ENCODE data around the gene ASNSD1.

The ASNSD1 gene

GRCh38 chr2:189661148-189661956 is at the start of gene ASNSD1:
Gene ASNSD1 (plus strand): TSS chr2:189661459. CDS start chr2:189666133, 4,674 bp downstream.
- peak; percentile 99 for DNase-seq (ENCODE audit: low read depth, low spot score)
- peak within 1 kb of the TSS; percentile 97 for H3K9ac ChIP-seq (ENCODE audit: insufficient read length)
- H3K27ac ChIP-seq = peak within 1 kb of the TSS; percentile 52; the same call in 1 of the 2 replicates
- H3K4me3 ChIP-seq = peak within 1 kb of the TSS; percentile 92
- H3K9me3 ChIP-seq (ENCODE audit: low read depth, low read length) = no peaks in the 10 kb centered on the region
- H3K36me3 ChIP-seq (ENCODE audit: insufficient read depth, low read length) = peaks cover 20% of the 10 kb centered on the region
- TF ChIP-seq FOXP2 (optimal IDR thresholded peaks at IDR 0.05; ENCODE audit: control extremely low read depth, extremely low read length, insufficient read depth) (peak; percentile 66), EZH2 (IDR thresholded peaks at IDR 0.05) (no peak), POLR2AphosphoS5 (IDR thresholded peaks at IDR 0.05; ENCODE audit: borderline replicate concordance, low read depth, low read length) (peak; percentile 98)

GRCh38 chr2:189613077-189613636 is 48.1 kb upstream of the ASNSD1 start:
- Histone ChIP-seq H3K27ac (peak overlapping the region; percentile 95), H3K9ac (ENCODE audit: insufficient read length) (peak overlapping the region; percentile 37), H3K9me3 (ENCODE audit: low read depth, low read length) (no peaks in the 10 kb centered on the region), H3K36me3 (ENCODE audit: insufficient read depth, low read length) (no peaks in the 10 kb centered on the region), H3K4me3 (peak overlapping the region; percentile 40)
- no peak for DNase-seq (ENCODE audit: low read depth, low spot score)
- no peak for TF ChIP-seq FOXP2 (optimal IDR thresholded peaks at IDR 0.05; ENCODE audit: control extremely low read depth, extremely low read length, insufficient read depth)
- TF ChIP-seq POLR2AphosphoS5 (IDR thresholded peaks at IDR 0.05; ENCODE audit: borderline replicate concordance, low read depth, low read length) = no peak
- TF ChIP-seq EZH2 (IDR thresholded peaks at IDR 0.05) = no peak

GRCh38 chr2:189613650-189614420 is 47.4 kb upstream of the ASNSD1 start:
- Histone ChIP-seq H3K36me3 (ENCODE audit: insufficient read depth, low read length) (no peaks in the 10 kb centered on the region), H3K9me3 (ENCODE audit: low read depth, low read length) (no peaks in the 10 kb centered on the region), H3K4me3 (peak overlapping the region; percentile 40), H3K27ac (peak overlapping the region; percentile 95), H3K9ac (ENCODE audit: insufficient read length) (peak overlapping the region; percentile 41)
- TF ChIP-seq POLR2AphosphoS5 (IDR thresholded peaks at IDR 0.05; ENCODE audit: borderline replicate concordance, low read depth, low read length) = no peak
- TF ChIP-seq FOXP2 (optimal IDR thresholded peaks at IDR 0.05; ENCODE audit: control extremely low read depth, extremely low read length, insufficient read depth) = no peak
- no peak for TF ChIP-seq EZH2 (IDR thresholded peaks at IDR 0.05)
- peak; percentile 52 for DNase-seq (ENCODE audit: low read depth, low spot score)

- Histone ChIP-seq H3K36me3 (ENCODE audit: insufficient read depth, low read length) (no peaks in the 10 kb centered on the region), H3K4me3 (no peak overlapping the region), H3K9ac (ENCODE audit: insufficient read length) (no peak overlapping the region), H3K27ac (peak overlapping the region; percentile 95; the same call in 1 of the 2 replicates), H3K9me3 (ENCODE audit: low read depth, low read length) (no peaks in the 10 kb centered on the region)
- TF ChIP-seq EZH2 (IDR thresholded peaks at IDR 0.05) (no peak), POLR2AphosphoS5 (IDR thresholded peaks at IDR 0.05; ENCODE audit: borderline replicate concordance, low read depth, low read length) (no peak), FOXP2 (optimal IDR thresholded peaks at IDR 0.05; ENCODE audit: control extremely low read depth, extremely low read length, insufficient read depth) (no peak)
- no peak for DNase-seq (ENCODE audit: low read depth, low spot score)
These were observed 46.7 kb upstream of the ASNSD1 start for GRCh38 chr2:189614585-189614984.

- DNase-seq (ENCODE audit: low read depth, low spot score) = no peak
- TF ChIP-seq POLR2AphosphoS5 (IDR thresholded peaks at IDR 0.05; ENCODE audit: borderline replicate concordance, low read depth, low read length) = no peak
- no peak for TF ChIP-seq EZH2 (IDR thresholded peaks at IDR 0.05)
- TF ChIP-seq FOXP2 (optimal IDR thresholded peaks at IDR 0.05; ENCODE audit: control extremely low read depth, extremely low read length, insufficient read depth) = no peak
- Histone ChIP-seq H3K36me3 (ENCODE audit: insufficient read depth, low read length) (no peaks in the 10 kb centered on the region), H3K27ac (no peak overlapping the region), H3K9ac (ENCODE audit: insufficient read length) (no peak overlapping the region), H3K9me3 (ENCODE audit: low read depth, low read length) (no peaks in the 10 kb centered on the region), H3K4me3 (no peak overlapping the region)
These were observed 43.1 kb upstream of the ASNSD1 start for GRCh38 chr2:189618197-189618596.

GRCh38 chr2:189621781-189622180 is 39.5 kb upstream of the ASNSD1 start:
- peak overlapping the region; percentile 75 for H3K27ac ChIP-seq
- DNase-seq (ENCODE audit: low read depth, low spot score) = peak; percentile 37
- TF ChIP-seq FOXP2 (optimal IDR thresholded peaks at IDR 0.05; ENCODE audit: control extremely low read depth, extremely low read length, insufficient read depth) (no peak), EZH2 (IDR thresholded peaks at IDR 0.05) (no peak), POLR2AphosphoS5 (IDR thresholded peaks at IDR 0.05; ENCODE audit: borderline replicate concordance, low read depth, low read length) (no peak)
- H3K4me3 ChIP-seq = peak overlapping the region; percentile 25
- no peaks in the 10 kb centered on the region for H3K9me3 ChIP-seq (ENCODE audit: low read depth, low read length)
- no peaks in the 10 kb centered on the region for H3K36me3 ChIP-seq (ENCODE audit: insufficient read depth, low read length)
- H3K9ac ChIP-seq (ENCODE audit: insufficient read length) = no peak overlapping the region

GRCh38 chr2:189623049-189623448 is 38.2 kb upstream of the ASNSD1 start:
- Histone ChIP-seq H3K36me3 (ENCODE audit: insufficient read depth, low read length) (no peaks in the 10 kb centered on the region), H3K4me3 (no peak overlapping the region), H3K9ac (ENCODE audit: insufficient read length) (no peak overlapping the region), H3K9me3 (ENCODE audit: low read depth, low read length) (no peaks in the 10 kb centered on the region), H3K27ac (no peak overlapping the region)
- no peak for TF ChIP-seq EZH2 (IDR thresholded peaks at IDR 0.05)
- no peak for TF ChIP-seq POLR2AphosphoS5 (IDR thresholded peaks at IDR 0.05; ENCODE audit: borderline replicate concordance, low read depth, low read length)
- no peak for TF ChIP-seq FOXP2 (optimal IDR thresholded peaks at IDR 0.05; ENCODE audit: control extremely low read depth, extremely low read length, insufficient read depth)
- DNase-seq (ENCODE audit: low read depth, low spot score) = no peak

Data from SK-N-MC (cell line).